GM04504 (cell line): ENCODE data around the gene SRF.
"Not testable (repeated sequence)": the region's sequence is repeated elsewhere in the genome, so short reads cannot be mapped to it uniquely, and the experiment has no call there.

Experiments
- DNase-seq: peaks from one replicate; pipeline ENCODE4 v3.0.0-alpha.2; 2012; ENCODE audit warnings: low read depth

The SRF gene

DNA sequence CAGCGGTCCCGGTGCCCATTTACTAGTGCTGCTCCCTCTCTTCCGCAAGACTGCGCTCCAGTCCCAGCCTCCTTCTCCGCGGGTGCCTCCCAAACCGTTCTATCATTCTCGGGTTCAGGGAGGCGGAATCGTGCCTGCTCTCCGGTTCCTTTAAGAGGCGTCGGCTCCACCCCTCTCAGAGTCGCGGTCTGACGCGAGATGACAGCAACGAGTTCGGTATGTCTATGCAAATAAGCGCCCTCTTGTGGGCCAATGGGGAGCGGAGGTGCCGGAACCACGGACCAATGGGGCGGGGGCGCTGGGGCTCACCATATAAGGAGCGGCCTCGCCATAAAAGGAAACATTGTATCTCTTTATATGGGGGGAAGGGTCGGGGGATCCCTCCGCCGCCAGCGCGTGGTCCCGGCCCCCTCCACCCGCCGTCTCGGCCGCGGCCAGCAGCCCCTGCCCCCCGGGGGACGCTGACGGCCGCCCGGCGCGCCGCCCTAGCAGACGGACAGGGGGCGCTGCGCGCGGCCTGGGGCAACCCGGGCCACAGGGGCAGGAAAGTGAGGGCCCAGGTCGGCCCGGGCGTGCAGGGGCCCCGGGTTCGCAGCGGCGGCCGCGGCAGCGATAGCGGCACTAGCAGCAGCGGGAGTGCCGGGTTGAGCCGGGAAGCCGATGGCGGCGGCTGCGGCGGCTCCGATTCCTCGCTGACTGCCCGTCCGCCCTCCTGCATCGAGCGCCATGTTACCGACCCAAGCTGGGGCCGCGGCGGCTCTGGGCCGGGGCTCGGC, at the start of gene SRF:
Gene SRF, plus strand, starts transcription at position 339 of the 776 bp plus-strand sequence. Its CDS starts 388 bp downstream, at position 727.
- DNase-seq = peak; percentile 98

DNA sequence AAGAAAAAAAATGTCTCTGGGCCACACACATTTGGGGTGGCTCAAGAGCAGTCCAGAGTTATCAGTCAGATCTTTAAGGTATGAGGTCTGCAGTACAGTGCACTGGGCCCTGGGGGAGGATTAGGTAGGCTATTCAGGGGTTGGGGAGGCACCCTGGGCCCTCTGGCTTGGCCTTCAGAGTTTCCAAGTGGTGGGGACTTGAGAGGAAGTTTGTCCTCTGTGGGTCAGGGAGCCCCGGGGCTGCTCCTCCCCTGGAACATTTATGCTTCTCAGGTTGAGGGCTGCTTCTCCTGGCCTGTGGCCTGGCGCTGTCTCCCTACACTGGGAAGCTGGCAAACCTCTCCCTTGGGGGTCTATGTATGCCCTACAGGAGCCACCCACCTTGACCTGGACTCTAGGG, 48.9 kb upstream of the SRF start:
- no peak for DNase-seq

DNA sequence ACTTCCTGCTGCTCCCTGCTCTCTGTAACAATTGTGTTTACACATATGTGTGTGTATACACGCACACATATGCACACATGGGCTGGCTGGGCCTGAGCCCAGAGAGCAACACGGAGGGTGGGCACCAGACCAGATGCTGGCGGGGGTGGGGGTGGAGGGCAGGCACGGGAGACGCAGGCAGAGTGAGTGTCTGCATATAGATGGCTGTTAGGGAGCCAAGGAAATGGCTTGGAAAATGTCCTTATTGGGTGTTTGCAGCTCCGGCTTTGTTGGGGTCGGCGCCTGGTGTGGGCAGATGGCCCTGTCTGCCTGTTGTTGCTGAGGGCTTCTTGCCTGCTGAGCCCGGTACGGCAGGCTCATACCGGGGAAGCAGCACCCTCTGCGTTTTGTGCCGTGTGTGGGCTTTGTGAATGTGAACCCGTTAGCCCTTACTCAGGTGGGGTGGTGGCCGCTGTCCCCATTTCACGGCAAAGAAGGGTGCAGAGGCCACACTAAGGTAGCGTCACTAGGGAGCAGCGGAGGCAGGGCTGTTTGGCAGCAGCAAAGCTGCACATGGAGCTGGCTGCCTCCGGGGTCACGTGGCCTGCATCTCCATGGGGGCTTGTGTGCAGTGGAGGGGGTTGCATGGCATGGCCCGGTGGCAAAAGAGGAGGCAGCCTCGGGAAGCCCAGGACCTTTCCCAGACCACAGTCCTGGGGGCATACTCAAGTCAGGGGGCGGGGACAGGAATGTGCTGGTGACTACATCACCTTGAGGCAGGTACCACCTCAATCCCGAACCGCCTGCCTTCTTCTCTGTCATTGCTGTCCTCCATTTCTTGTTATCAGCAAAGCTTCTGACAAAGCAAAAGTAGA, 47.4 kb upstream of the SRF start:
- DNase-seq = no peak

GRCh38 chr6:43124481-43124880, 46.6 kb upstream of the SRF start:
- DNase-seq = no peak

DNA sequence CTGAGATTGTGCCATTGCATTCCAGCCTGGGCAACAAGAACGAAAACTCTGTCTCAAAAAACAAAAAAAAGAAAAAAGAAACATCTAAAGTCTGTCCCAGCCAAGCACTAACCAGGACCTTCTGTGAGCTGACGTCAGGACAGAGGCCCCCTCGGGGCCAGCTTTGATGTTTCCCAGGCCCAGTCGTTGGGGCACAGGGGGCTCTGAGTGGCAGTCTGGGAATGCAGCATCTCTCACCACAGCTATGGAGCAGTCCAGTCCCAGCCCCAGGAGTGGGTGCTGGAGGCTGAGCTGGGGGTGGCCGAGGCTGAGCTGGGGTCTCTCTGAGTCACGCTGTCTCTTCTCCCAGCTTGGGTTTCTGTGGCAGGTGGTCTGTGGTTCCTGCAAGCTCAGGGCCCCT, 46.0 kb upstream of the SRF start:
- DNase-seq = peak; percentile 57

DNA sequence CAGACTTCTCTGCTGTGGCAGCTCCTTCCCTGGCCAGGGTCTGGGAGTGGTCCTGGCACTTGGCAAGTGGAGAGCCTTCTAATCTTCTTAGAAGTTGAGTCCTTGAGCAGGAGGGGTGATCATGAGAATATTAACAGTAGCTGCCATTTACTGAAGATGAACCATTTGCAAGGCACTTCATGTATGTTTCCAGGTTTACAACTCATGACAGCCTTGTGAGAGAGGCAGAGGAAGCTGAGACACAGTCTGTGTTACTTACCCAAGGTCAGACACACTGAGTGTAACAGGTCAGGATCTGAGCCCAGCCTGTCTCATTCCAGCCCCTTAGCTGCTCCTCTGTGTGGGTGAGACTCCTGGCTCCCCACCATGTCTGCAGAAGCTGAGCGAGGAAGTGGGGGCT, 45.5 kb upstream of the SRF start:
- DNase-seq = no peak

DNA sequence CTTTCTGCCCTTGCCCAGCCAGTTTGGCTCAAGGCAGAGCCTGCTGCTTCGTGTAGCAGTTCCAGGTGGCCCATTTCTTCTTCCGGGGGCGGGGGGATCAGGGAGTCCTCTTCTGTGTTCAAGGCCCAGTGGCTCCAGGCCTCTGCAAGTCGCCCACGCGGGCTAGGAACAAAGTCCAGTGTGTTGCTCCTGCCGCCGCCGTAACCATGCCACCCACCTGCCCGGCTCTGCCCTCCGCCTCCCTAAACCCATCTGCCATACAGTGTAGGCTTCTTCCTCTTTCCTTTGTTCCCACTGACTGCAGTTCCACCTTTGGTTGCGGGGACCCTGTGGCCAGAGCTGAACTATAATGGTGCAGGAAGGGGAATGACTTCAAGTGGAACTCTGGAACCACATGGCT, 43.9 kb upstream of the SRF start:
- DNase-seq = no peak

DNA sequence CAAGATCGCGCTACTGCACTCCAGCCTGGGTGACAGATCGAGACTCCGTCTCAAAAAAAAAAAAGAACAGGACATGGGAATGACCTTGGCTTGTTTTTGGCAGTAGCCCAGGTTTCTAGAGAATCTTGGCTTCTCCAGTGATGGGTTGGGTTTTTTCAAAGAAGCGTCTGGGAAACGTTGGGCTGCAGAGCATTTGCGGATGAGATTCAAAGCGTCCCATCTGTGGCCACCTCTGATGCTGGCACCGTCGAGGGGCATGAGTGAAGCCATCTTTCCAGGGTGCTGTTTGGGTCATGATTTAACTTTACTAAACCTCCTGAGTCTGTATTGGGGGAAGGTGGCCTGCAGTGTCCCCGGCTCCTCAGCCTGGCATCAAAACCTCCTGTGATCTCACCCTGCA, 43.2 kb upstream of the SRF start:
- no peak for DNase-seq

DNA sequence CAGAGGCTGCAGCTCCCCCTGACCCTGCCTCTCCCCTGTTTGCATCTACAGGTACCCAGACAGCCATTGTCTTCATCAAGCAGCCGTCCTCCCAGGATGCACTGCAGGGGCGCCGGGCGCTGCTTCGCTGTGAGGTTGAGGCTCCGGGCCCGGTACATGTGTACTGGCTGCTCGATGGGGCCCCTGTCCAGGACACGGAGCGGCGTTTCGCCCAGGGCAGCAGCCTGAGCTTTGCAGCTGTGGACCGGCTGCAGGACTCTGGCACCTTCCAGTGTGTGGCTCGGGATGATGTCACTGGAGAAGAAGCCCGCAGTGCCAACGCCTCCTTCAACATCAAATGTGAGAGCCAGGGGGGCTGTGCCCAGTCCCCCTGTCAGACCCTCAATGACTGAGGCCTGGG, 42.1 kb upstream of the SRF start:
- DNase-seq = no peak

DNA sequence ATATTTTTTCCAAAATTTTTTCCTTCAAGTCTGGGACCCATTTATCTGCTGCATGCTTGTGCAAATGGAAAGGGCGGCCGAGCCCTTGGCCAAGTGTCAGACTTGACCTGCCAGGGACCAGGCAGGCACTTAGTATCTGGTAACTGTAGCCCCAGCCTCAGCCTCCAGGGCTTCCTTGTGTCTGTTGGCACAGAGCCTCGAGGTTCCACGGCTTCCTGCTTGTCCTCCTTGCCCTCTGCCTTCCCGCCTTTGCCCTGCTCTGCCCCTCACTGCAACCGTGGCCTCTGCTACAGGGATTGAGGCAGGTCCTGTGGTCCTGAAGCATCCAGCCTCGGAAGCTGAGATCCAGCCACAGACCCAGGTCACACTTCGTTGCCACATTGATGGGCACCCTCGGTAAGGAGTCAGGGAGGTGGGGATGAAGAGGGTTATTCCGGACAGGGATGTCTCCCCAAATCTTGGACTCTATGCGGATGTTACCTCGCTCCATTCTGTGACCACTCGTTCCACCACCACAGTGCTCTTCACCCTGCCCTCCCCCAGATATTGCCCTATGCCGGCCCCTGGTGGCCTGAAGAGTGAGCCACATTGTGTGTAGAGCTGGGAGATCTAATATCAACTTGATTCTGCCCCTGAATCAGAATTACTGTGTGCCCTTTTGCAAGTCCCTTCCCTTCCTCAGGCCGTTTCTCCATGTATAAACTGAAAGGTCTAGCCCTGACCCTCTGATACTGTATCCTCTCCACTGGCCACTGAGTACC, 41.5 kb upstream of the SRF start:
- DNase-seq = no peak

DNA sequence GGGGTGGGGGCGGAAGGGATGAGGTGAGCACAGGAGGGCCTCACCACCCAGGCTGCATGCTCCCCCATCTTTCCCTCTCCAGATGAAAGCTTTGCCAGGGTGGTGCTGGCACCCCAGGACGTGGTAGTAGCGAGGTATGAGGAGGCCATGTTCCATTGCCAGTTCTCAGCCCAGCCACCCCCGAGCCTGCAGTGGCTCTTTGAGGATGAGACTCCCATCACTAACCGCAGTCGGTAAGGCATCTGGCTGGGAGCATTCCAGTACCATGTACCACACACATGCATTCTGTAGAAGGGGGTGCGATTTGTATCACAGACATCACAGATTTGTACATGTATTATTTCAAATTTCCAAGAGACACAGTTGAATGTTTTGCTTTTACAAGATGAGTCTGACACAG, 40.6 kb upstream of the SRF start:
- no peak for DNase-seq

GRCh38 chr6:43131379-43131778, 39.7 kb upstream of the SRF start:
- not testable (repeated sequence) for DNase-seq

DNA sequence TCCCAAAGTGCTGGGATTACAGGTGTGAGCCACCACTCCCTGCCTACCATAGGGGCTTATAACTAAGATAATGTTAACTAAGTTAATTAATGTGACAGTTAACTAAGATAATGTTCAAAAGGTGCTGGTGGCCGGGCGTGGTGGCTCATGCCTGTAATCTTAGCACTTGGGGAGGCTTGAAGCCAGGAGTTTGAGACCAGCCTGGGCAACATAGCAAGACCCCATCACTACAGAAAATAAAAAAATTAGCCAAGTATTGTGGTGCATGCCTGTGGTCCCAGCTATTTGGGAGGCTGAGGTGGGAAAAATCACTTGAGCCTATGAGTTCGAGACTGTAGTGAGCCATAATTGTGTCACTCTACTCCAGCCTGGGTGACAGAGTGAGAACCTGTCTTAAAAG, 32.8 kb upstream of the SRF start:
- no peak for DNase-seq

- DNase-seq = not testable (repeated sequence)
These were observed 31.1 kb upstream of the SRF start for GRCh38 chr6:43139973-43140372.

DNA sequence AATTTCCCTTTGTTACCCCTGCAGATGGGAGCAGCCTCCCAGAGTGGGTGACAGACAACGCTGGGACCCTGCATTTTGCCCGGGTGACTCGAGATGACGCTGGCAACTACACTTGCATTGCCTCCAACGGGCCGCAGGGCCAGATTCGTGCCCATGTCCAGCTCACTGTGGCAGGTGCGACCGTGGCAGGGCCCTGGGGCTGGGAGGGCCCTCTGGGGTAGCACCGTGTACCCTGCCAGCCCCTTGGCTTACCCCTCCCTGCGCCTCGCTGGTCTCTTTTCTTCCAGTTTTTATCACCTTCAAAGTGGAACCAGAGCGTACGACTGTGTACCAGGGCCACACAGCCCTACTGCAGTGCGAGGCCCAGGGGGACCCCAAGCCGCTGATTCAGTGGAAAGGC, 29.4 kb upstream of the SRF start:
- no peak for DNase-seq

DNA sequence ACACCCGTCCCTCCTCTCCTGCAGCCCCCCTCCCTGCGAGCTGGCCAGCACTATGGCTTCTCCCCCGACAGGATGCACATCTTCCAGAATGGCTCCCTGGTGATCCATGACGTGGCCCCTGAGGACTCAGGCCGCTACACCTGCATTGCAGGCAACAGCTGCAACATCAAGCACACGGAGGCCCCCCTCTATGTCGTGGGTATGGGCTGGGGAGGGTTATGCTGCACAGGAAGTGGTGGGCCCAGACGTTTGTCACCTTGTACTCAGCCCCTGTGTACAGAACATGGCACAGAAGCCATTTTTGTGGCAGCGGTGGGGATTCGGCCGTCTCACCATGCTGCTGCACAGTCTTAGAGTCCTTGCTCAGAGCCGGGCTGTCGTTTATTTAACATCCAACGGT, 29.0 kb upstream of the SRF start:
- no peak for DNase-seq

DNA sequence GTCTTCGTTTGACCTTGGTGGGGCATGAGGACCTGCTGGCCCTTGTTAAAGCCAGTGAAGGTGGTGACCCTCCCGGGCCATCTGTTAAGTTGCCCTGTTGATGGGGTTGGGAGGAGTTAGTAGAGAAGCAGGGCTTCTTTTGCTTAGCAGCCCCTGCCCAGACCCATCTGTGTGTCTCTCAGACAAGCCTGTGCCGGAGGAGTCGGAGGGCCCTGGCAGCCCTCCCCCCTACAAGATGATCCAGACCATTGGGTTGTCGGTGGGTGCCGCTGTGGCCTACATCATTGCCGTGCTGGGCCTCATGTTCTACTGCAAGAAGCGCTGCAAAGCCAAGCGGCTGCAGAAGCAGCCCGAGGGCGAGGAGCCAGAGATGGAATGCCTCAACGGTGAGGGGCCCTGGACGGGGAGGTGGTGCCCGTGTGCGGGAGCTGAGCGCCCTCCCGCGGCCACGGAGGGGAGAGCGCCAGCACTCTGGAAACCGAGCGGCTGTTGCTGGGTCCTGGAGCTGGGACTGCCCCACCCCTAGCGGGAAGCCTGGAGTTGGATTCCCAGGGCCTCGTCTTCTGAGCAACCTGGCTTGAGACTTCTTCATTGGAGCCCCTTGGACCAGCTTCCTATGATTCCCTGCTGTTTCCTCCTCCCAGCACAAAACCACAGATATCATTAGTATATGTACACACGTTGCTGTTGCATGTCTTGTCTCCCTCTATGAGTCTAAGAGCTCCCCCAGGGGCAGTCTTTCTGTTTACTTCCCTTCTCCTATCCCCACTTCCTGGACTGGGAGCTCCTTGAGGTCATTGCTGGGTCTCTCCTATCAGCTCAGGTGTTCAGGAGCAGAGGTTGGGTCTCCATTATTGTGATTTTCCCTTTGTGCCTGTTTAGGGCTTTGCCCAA, 27.6 kb upstream of the SRF start:
- DNase-seq = peak; percentile 82

GRCh38 chr6:43144879-43145278, 26.2 kb upstream of the SRF start:
- DNase-seq = no peak

GRCh38 chr6:43146261-43146660, 24.8 kb upstream of the SRF start:
- DNase-seq = no peak

DNA sequence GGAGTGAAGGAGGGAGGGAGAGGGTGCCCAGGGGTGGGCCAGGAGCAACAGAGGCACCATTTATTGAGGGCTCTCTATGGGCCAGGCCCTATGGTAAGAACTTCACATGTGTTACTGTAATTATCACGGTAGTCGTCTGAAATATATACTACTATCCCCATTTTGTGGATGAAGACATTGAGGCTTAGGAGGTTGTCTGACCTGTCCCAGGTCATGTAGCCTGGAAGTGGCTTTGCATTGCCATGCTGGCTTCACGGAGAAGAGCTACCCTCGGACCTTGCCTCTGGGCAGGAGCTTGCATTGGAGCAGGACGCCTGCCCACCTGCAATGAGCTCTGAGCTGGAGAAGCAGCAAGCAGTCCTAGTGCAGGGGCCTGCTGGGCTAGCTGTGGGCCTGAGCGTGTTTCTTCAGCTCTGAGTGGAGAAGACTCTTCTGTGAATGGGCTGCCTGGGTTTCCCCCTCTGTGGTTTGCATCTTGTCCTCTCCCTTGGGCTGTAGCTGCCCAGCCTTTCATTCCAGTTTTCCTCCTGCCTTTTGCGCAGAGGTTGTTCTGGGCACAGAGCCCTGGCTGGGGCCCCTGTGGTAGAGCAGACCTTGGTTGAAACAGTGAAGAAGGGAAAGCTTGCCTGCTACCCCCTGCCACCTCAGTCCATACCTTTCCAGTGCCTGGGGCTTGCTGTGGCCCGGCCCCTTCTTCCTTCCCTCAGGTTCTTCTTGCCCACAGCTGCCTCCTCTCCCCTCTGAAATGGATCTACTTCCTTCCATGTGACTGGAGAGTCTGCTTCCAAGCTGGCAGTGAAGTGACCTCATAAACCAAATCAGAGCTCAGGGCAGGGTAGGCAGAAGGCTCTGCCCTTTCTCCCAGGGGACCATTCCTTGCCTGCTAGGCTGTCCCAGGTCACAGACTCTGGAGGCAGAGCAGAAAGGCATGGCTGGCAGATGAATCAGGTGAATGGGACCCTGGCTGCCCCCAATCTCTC, 24.1 kb upstream of the SRF start:
- DNase-seq = no peak
